HepG2 (cell line): ENCODE measurements around the gene KCNAB1. TPM values are rescaled to one million over a fixed set of nuclear protein-coding genes. Genes with fewer than 3 reads are reported as not detected.

Source experiments
- ATAC-seq: fragments of 200-7000 bp; cut with Tn5 transposase; 3 replicates; pipeline ENCODE4 v1.9.1; 2020; ENCODE audit warnings: mild to moderate bottlenecking, moderate library complexity
- BruUV-seq: library from RNA; stranded (reverse); fragments of 400-500 nt; replicated peaks from 2 replicates; lab custom pipeline; 2021; lab: Mats Ljungman, UMichigan
- CTCF ChIA-PET: fragments of 300-600 bp; formaldehyde crosslinking; extraction: SDS; loops from one replicate; lab custom pipeline; 2021; ENCODE audit warnings: low total read pairs, inconsistent platforms, low intra/inter-chr PET ratio; lab: Yijun Ruan, JAX
- POLR2A ChIA-PET: fragments of 350-600 bp; sonication (Branson Sonifier 250); formaldehyde crosslinking; loops from one replicate; lab custom pipeline; 2020; ENCODE audit warnings: antibody characterized with exemption, inconsistent platforms; lab: Yijun Ruan, JAX
- DNase-seq: peaks from one replicate; pipeline ENCODE4 v3.0.0-alpha.2; 2015; ENCODE audit warnings: low spot score
- FAIRE-seq: peaks from 3 replicates; lab custom pipeline; 2011; peaks lifted over from hg19 to GRCh38; lab: Jason Lieb, UNC
- H2AFZ ChIP-seq: one replicate; pipeline ENCODE4 v1.6.1; 2011; ENCODE audit warnings: low read length, inconsistent platforms
- H3K27ac ChIP-seq: fragments of 300-600 bp; 3 replicates; pipeline ENCODE4 v1.8.0; 2011; ENCODE audit warnings: mixed run types, mild to moderate bottlenecking, mixed read lengths, low read length, inconsistent platforms; ENCODE audit not compliant: insufficient read depth; ENCODE audit errors: extremely low read length
- H3K27me3 ChIP-seq, 2 experiments: fragments of 200-600 bp in 1 of 2; 2 replicates in 1 of 2; 3 replicates in 1 of 2; pipeline versions ENCODE4 v1.6.0 to v1.8.0; 2011; ENCODE audit warnings: low read length in 2 of 2, mild to moderate bottlenecking in 2 of 2, moderate library complexity in 2 of 2, inconsistent platforms in 1 of 2; ENCODE audit not compliant: insufficient read depth in 2 of 2, control insufficient read depth in 1 of 2
- H3K36me3 ChIP-seq, 2 experiments: fragments of 200-600 bp in 1 of 2; replicated peaks in 1 of 2; 2 replicates in 1 of 2; 3 replicates in 1 of 2; pipeline versions ENCODE4 v1.5.1 to v1.8.0; 2011; ENCODE audit warnings: low read length in 2 of 2, inconsistent platforms in 1 of 2; ENCODE audit not compliant: insufficient read depth in 2 of 2, control insufficient read depth in 1 of 2
- H3K4me1 ChIP-seq: 2 replicates; pipeline ENCODE4 v1.5.1; 2012; ENCODE audit warnings: low read length, inconsistent platforms; ENCODE audit not compliant: insufficient read depth
- H3K4me2 ChIP-seq: 2 replicates; pipeline ENCODE4 v1.6.0; 2011; ENCODE audit warnings: low read depth, low read length, inconsistent platforms
- H3K4me3 ChIP-seq, 3 experiments: fragments of 200-600 bp in 1 of 3; sonication (generic), shearing (Covaris generic) in 1 of 3; replicated peaks in 1 of 3; 2 replicates each; pipeline ENCODE4 v1.5.1; 2011 to 2016; ENCODE audit warnings: low read length in 3 of 3, inconsistent platforms in 2 of 3, low read depth in 2 of 3, mild to moderate bottlenecking in 2 of 3, control low read depth in 1 of 3, mixed read lengths in 1 of 3; ENCODE audit not compliant: insufficient read depth in 1 of 3
- H3K79me2 ChIP-seq: one replicate; pipeline ENCODE4 v1.6.1; 2011; ENCODE audit warnings: low read length, inconsistent platforms; ENCODE audit not compliant: insufficient read depth
- H3K9ac ChIP-seq: 2 replicates; pipeline ENCODE4 v1.6.0; 2011; ENCODE audit warnings: mild to moderate bottlenecking, low read depth, low read length, inconsistent platforms; ENCODE audit not compliant: insufficient read depth
- H3K9me3 ChIP-seq: 2 replicates; pipeline ENCODE4 v1.5.1; 2012; ENCODE audit warnings: mild to moderate bottlenecking, low read length
- H4K20me1 ChIP-seq: 2 replicates; pipeline ENCODE4 v1.6.0; 2011; ENCODE audit warnings: inconsistent platforms, mild to moderate bottlenecking, low read length, moderate library complexity; ENCODE audit not compliant: insufficient read depth
- FOSL2 ChIP-seq: sonication (generic); formaldehyde crosslinking; IDR thresholded peaks from 2 replicates; pipeline ENCODE4 v1.4.0; 2020; ENCODE audit warnings: missing genetic modification reagents
- GATAD2A ChIP-seq: IDR thresholded peaks from 2 replicates; pipeline ENCODE4 v1.6.1; 2016
- GFI1 ChIP-seq: sonication (generic); formaldehyde crosslinking; IDR thresholded peaks from 2 replicates; pipeline ENCODE4 v1.5.0; 2020; ENCODE audit warnings: missing genetic modification reagents, mild to moderate bottlenecking, borderline replicate concordance
- KDM5B ChIP-seq: sonication (generic); formaldehyde crosslinking; IDR thresholded peaks from 2 replicates; pipeline ENCODE4 v1.4.0; 2020; ENCODE audit warnings: missing genetic modification reagents, mild to moderate bottlenecking, borderline replicate concordance
- KLF12 ChIP-seq: sonication (generic); formaldehyde crosslinking; IDR thresholded peaks from 2 replicates; pipeline ENCODE4 v1.4.0; 2020; ENCODE audit warnings: missing genetic modification reagents, borderline replicate concordance
- MTF1 ChIP-seq: sonication (generic); formaldehyde crosslinking; IDR thresholded peaks from 2 replicates; pipeline ENCODE4 v1.5.0; 2020; ENCODE audit warnings: missing genetic modification reagents
- SMARCC2 ChIP-seq: fragments of 450-650 bp; IDR thresholded peaks from 2 replicates; pipeline ENCODE4 v1.6.1; 2017; ENCODE audit warnings: antibody characterized with exemption, mild to moderate bottlenecking
- SYNCRIP ChIP-seq: fragments of 200-400 bp; formaldehyde crosslinking; IDR thresholded peaks from 2 replicates; pipeline ENCODE4 v1.6.1; 2018; ENCODE audit warnings: mild to moderate bottlenecking, low read depth, low read length; ENCODE audit not compliant: insufficient read depth
- ZBTB21 ChIP-seq: sonication (generic); formaldehyde crosslinking; IDR thresholded peaks from 2 replicates; pipeline ENCODE4 v1.4.0; 2020; ENCODE audit warnings: missing genetic modification reagents
- ZFP1 ChIP-seq: IDR thresholded peaks from 2 replicates; pipeline ENCODE4 v1.6.1; 2016
- ZNF430 ChIP-seq: sonication (generic); formaldehyde crosslinking; IDR thresholded peaks from 2 replicates; pipeline ENCODE4 v1.9.0; 2021; ENCODE audit warnings: mild to moderate bottlenecking, missing genetic modification reagents
- ZNF512 ChIP-seq: sonication (generic); formaldehyde crosslinking; IDR thresholded peaks from 2 replicates; pipeline ENCODE4 v1.4.0; 2020; ENCODE audit warnings: mild to moderate bottlenecking, missing genetic modification reagents
- ZNF552 ChIP-seq: sonication (generic); formaldehyde crosslinking; IDR thresholded peaks from 2 replicates; pipeline ENCODE4 v1.9.0; 2022; ENCODE audit warnings: missing genetic modification reagents, mild to moderate bottlenecking, borderline replicate concordance
- ZNF766 ChIP-seq: sonication (generic); formaldehyde crosslinking; IDR thresholded peaks from 2 replicates; pipeline ENCODE4 v1.5.0; 2020; ENCODE audit warnings: missing genetic modification reagents, borderline replicate concordance
- ZNF770 ChIP-seq: sonication (generic); formaldehyde crosslinking; IDR thresholded peaks from 2 replicates; pipeline ENCODE4 v1.5.0; 2020; ENCODE audit warnings: mild to moderate bottlenecking, missing genetic modification reagents
- WGBS: methylation state at CpG from one replicate; pipeline ENCODE4 v1.1.6; 2017; ENCODE audit warnings: low lambda C conversion rate; 5-methylcytosine and 5-hydroxymethylcytosine counted together
- in situ Hi-C: cut with HindIII; loops from 2 replicates; pipeline ENCODE4 v1.10.0; 2017; ENCODE audit warnings: low pct_unique_long_range_greater_than_20kb; ENCODE audit not compliant: extremely low pct_ligation_motif_present
- intact Hi-C: fragments of 100-400 bp; cut with micrococcal nuclease; formaldehyde crosslinking; loops from one replicate; pipeline ENCODE4 v1.10.0; 2022; ENCODE audit not compliant: unreplicated experiment
- polyA plus RNA-seq, 8 experiments: library from polyadenylated mRNA; depleted of rRNA in 3 of 8; stranded (reverse) in 7 of 8; unstranded in 1 of 8; fragments of >200 nt; fragmentation: Illumina TruSeq in 4 of 8; extraction: Trizol in 4 of 8; gene quantifications; 2 replicates each; pipeline versions ENCODE4 v1.2.1 to v1.2.3, GENCODE V29; 2011 to 2016; ENCODE audit warnings: low read depth in 4 of 8, missing spikeins in 1 of 8, mixed read lengths in 1 of 8; ENCODE audit not compliant: insufficient read depth in 1 of 8
- total RNA-seq, 5 experiments: library from RNA; depleted of rRNA; stranded (reverse); fragments of >200 nt; fragmentation: Illumina TruSeq; extraction: Trizol; gene quantifications; 2 replicates each; pipeline ENCODE4 v1.2.3, GENCODE V29; 2016; ENCODE audit warnings: low read depth in 1 of 5
- TF ChIP-seq, protein P1 (sequence below): sonication (generic); formaldehyde crosslinking; conservative IDR thresholded peaks from 2 replicates; pipeline ENCODE4 v1.8.0; 2022; ENCODE audit warnings: mild to moderate bottlenecking, moderate library complexity, missing genetic modification reagents
- TF ChIP-seq, protein P2 (sequence below): sonication (generic); formaldehyde crosslinking; IDR thresholded peaks from 2 replicates; pipeline ENCODE4 v1.9.0; 2021; ENCODE audit warnings: missing genetic modification reagents, borderline replicate concordance

KCNAB1 gene
- total and polyA plus RNA-seq, 2 of the 13 experiments (the other 11 are each of a cell fraction or from before 2014, with no cell fraction given) = not detected

DNA sequence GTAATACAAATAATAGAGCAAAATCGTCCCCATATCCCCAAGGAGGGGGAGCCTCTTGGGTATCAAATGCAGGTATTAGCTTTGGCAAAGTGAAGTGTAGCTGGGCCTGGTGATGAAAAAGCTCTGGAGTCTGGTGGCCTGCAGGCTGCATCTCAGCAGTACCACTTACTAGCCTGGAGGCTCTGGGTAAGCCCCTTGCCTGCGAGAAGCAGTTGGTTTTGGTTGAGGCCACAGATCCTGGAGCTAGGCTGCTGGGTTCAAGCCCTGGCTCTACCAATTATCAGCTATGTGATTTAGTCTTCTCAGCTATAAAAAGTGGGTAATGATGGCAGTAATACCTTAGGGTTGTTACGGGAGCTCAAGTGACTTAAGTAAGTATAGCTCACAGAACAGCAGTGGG is 6.1 kb downstream of the KCNAB1 start (continued):
- TF ChIP-seq SMARCC2 = no peak
- TF ChIP-seq ZNF430 (CRISPR knock-in tag) = no peak
- TF ChIP-seq, protein P1, sequence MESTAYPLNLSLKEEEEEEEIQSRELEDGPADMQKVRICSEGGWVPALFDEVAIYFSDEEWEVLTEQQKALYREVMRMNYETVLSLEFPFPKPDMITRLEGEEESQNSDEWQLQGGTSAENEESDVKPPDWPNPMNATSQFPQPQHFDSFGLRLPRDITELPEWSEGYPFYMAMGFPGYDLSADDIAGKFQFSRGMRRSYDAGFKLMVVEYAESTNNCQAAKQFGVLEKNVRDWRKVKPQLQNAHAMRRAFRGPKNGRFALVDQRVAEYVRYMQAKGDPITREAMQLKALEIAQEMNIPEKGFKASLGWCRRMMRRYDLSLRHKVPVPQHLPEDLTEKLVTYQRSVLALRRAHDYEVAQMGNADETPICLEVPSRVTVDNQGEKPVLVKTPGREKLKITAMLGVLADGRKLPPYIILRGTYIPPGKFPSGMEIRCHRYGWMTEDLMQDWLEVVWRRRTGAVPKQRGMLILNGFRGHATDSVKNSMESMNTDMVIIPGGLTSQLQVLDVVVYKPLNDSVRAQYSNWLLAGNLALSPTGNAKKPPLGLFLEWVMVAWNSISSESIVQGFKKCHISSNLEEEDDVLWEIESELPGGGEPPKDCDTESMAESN = no peak
- TF ChIP-seq ZBTB21 (CRISPR knock-in tag) = no peak
- TF ChIP-seq ZNF766 = no peak
- TF ChIP-seq SYNCRIP = no peak
- TF ChIP-seq, all 625 proteins: peak for 0

DNA sequence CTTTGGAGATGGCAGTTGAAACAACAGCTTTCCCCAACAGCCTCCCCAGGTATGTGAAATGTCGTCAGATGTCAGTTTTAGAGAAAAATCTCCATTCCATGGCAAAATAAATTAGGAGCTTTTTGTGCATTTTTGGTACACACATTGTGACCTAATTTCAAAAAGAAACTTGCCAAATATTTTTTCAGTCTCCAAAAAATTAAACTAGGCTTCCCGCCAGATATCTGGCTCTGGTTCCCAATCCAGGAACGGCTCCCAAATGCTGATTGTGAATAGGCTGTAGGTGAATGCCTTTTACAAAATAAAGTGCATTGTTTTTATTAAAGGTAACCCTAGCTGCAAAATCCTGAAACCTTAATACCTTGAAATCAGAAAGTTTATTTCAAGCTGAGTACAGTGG is 10.9 kb downstream of the KCNAB1 start:
- 17% methylated on average over 3 of the region's 3 CpGs for WGBS
- no TSS peak for BruUV-seq
- Histone ChIP-seq H3K4me1 (no peaks in the 10 kb centered on the region), H4K20me1 (no peaks in the 10 kb centered on the region), H3K4me3 (no peak overlapping the region), H3K9ac (no peak overlapping the region), H3K9me3 (no peaks in the 10 kb centered on the region), H3K36me3 (no peaks in the 10 kb centered on the region), H3K27me3 (no peaks in the 10 kb centered on the region), H2AFZ (no peak overlapping the region), H3K79me2 (no peaks in the 10 kb centered on the region), H3K27ac (no peak overlapping the region), H3K4me2 (no peak overlapping the region)
- ATAC-seq (no peak), DNase-seq (no peak), FAIRE-seq (no peak)
- ChIA-PET POLR2A (no interaction called here), CTCF (no interaction called here)
- in situ Hi-C loops = no loop called here
- intact Hi-C loops = no loop called here
- TF ChIP-seq, protein P2, sequence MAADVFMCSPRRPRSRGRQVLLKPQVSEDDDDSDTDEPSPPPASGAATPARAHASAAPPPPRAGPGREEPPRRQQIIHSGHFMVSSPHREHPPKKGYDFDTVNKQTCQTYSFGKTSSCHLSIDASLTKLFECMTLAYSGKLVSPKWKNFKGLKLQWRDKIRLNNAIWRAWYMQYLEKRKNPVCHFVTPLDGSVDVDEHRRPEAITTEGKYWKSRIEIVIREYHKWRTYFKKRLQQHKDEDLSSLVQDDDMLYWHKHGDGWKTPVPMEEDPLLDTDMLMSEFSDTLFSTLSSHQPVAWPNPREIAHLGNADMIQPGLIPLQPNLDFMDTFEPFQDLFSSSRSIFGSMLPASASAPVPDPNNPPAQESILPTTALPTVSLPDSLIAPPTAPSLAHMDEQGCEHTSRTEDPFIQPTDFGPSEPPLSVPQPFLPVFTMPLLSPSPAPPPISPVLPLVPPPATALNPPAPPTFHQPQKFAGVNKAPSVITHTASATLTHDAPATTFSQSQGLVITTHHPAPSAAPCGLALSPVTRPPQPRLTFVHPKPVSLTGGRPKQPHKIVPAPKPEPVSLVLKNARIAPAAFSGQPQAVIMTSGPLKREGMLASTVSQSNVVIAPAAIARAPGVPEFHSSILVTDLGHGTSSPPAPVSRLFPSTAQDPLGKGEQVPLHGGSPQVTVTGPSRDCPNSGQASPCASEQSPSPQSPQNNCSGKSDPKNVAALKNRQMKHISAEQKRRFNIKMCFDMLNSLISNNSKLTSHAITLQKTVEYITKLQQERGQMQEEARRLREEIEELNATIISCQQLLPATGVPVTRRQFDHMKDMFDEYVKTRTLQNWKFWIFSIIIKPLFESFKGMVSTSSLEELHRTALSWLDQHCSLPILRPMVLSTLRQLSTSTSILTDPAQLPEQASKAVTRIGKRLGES = no peak
- no peak for TF ChIP-seq ZFP1 (CRISPR knock-in tag)
- no peak for TF ChIP-seq ZNF770 (CRISPR knock-in tag)
- no peak for TF ChIP-seq ZNF552 (CRISPR knock-in tag)
- no peak for TF ChIP-seq KDM5B (CRISPR knock-in tag)
- TF ChIP-seq MTF1 = no peak
- TF ChIP-seq ZNF512 (CRISPR knock-in tag) = no peak
- no peak for TF ChIP-seq FOSL2 (CRISPR knock-in tag)
- no peak for TF ChIP-seq GFI1
- TF ChIP-seq KLF12 (CRISPR knock-in tag) = no peak
- no peak for TF ChIP-seq GATAD2A (CRISPR knock-in tag)
